GM21723 (cell line): ENCODE results near the gene BEX5.
"Not testable (repeated sequence)": the region's sequence is repeated elsewhere in the genome, so short reads cannot be mapped to it uniquely, and the experiment has no call there.

Source experiments
- ATAC-seq: cut with Tn5 transposase; IDR thresholded peaks from one replicate; pipeline ENCODE4 v1.9.1; 2021; ENCODE audit warnings: mild to moderate bottlenecking, moderate library complexity; ENCODE audit not compliant: unreplicated experiment

Gene BEX5

GRCh38 chrX:102155806-102156179, at the start of gene BEX5:
Gene BEX5, minus strand, starts transcription at chrX:102155977. Its CDS starts 1,712 bp downstream, at chrX:102154265.
- peak; percentile 98 for ATAC-seq

GRCh38 chrX:102185967-102186720, 30.4 kb upstream of the BEX5 start:
- ATAC-seq = no peak

GRCh38 chrX:102154900-102155805, 624 bp downstream of the BEX5 start:
- peak; percentile 50 for ATAC-seq

- ATAC-seq = no peak
Measured at GRCh38 chrX:102154218-102154860, 1.4 kb downstream of the BEX5 start.

- not testable (repeated sequence) for ATAC-seq
Measured at GRCh38 chrX:102142274-102142673, 13.5 kb downstream of the BEX5 start, which contains the start of gene TCEAL6. Gene TCEAL6, minus strand, starts transcription at chrX:102142481.

GRCh38 chrX:102141631-102142030, 14.1 kb downstream of the BEX5 start:
- ATAC-seq = not testable (repeated sequence)

- ATAC-seq = not testable (repeated sequence)
Measured at GRCh38 chrX:102140876-102141275, 14.9 kb downstream of the BEX5 start.

GRCh38 chrX:102138064-102138463, 17.7 kb downstream of the BEX5 start:
- no peak for ATAC-seq

GRCh38 chrX:102129473-102129872, 26.3 kb downstream of the BEX5 start:
- ATAC-seq = no peak

- ATAC-seq = no peak
Measured at GRCh38 chrX:102126863-102127262, 28.9 kb downstream of the BEX5 start.

- ATAC-seq = not testable (repeated sequence)
Measured at GRCh38 chrX:102126080-102126818, 29.5 kb downstream of the BEX5 start.

- ATAC-seq = not testable (repeated sequence)
Measured at GRCh38 chrX:102125436-102125835, 30.3 kb downstream of the BEX5 start, which contains the start of gene TCEAL2. Gene TCEAL2, plus strand, starts transcription at chrX:102125679. Its CDS starts 1,152 bp downstream, at chrX:102126831.

- ATAC-seq = not testable (repeated sequence)
Measured at GRCh38 chrX:102125014-102125413, 30.8 kb downstream of the BEX5 start.

GRCh38 chrX:102115748-102116147, 40.0 kb downstream of the BEX5 start:
- ATAC-seq = no peak

GRCh38 chrX:102113367-102113766, 42.4 kb downstream of the BEX5 start:
- no peak for ATAC-seq
